NCI-H146 treated with DMSO at 0.1 percent for 48 hours (cell line): ENCODE data around the gene OR8H1.

Experiments
- DNase-seq: peaks from one replicate; lab custom pipeline; 2025; ENCODE audit not compliant: unreplicated experiment; lab: John Stamatoyannopoulos, UW

Gene OR8H1

GRCh38 chr11:56292154-56292553 is at the start of gene OR8H1:
OR8H1 (minus strand) TSS chr11:56292254; CDS start chr11:56291062, 1,192 bp downstream.
- no peak for DNase-seq

GRCh38 chr11:56340289-56340688 is 48.2 kb upstream of the OR8H1 start:
- DNase-seq, result no peak

- DNase-seq, result no peak
Observed at GRCh38 chr11:56333156-56333555, 41.1 kb upstream of the OR8H1 start.

GRCh38 chr11:56331861-56332491 is 39.9 kb upstream of the OR8H1 start:
- no peak for DNase-seq

- no peak for DNase-seq
Observed at GRCh38 chr11:56314844-56315243, 22.8 kb upstream of the OR8H1 start, which contains the start of gene OR8K3. OR8K3 (plus strand) TSS chr11:56315144; CDS start chr11:56318307, 3,163 bp downstream.

- no peak for DNase-seq
Observed at GRCh38 chr11:56307836-56308235, 15.8 kb upstream of the OR8H1 start.

- no peak for DNase-seq
Observed at GRCh38 chr11:56296898-56297297, 4.8 kb upstream of the OR8H1 start.

GRCh38 chr11:56273854-56274253 is 18.2 kb downstream of the OR8H1 start, which contains the start of gene OR5T1:
OR5T1 (plus strand) TSS chr11:56274154; CDS start chr11:56275639, 1,485 bp downstream.
- DNase-seq, result no peak

GRCh38 chr11:56271092-56271491 is 21.0 kb downstream of the OR8H1 start:
- no peak for DNase-seq

GRCh38 chr11:56251954-56252353 is 40.1 kb downstream of the OR8H1 start, which contains the start of gene OR5T3:
OR5T3 (plus strand) TSS chr11:56252254; CDS start chr11:56252254, 0 bp downstream.
- DNase-seq, result no peak
